HCT116 (cell line): ENCODE measurements around the gene SRSF3. TPM values are rescaled to one million over a fixed set of nuclear protein-coding genes. Genes with fewer than 3 reads are reported as not detected.
A peak's percentile ranks its signal among the peaks of the same experiment; 100 is the strongest.
"Not testable (repeated sequence)": the region's sequence is repeated elsewhere in the genome, so short reads cannot be mapped to it uniquely, and the experiment has no call there.

Experiments used
- ATAC-seq: fragments of 200-7000 bp; cut with Tn5 transposase; 2 replicates; pipeline ENCODE4 v1.9.1; 2020; ENCODE audit warnings: mild to moderate bottlenecking, moderate library complexity
- BruUV-seq: library from RNA; stranded (reverse); fragments of 400-500 nt; replicated peaks from 2 replicates; lab custom pipeline; 2021; lab: Mats Ljungman, UMichigan
- CTCF ChIA-PET: fragments of 300-600 bp; sonication (Branson Sonifier 250); formaldehyde crosslinking; loops from one replicate; lab custom pipeline; 2021; ENCODE audit warnings: antibody characterized with exemption; lab: Charles Lee
- POLR2A ChIA-PET: fragments of 300-600, 350-600 bp; sonication (Branson Sonifier 250); formaldehyde crosslinking; loops from one replicate; lab custom pipeline; 2021; ENCODE audit warnings: antibody characterized with exemption; lab: Charles Lee
- RAD21 ChIA-PET, 2 experiments: fragments of 300-600 bp; sonication (Branson Sonifier 250); formaldehyde crosslinking; loops; one replicate each; lab custom pipeline; 2023; ENCODE audit warnings: low total read pairs in 2 of 2; ENCODE audit not compliant: uncharacterized antibody in 2 of 2, unreplicated experiment in 2 of 2, low non-redundant PET in 1 of 2; lab: Charles Lee
- DNase-seq: peaks from one replicate; pipeline ENCODE4 v3.0.0-alpha.2; 2010; ENCODE audit warnings: low read depth, low spot score
- H2AFZ ChIP-seq: fragments of 200-600 bp; shearing (Covaris generic), sonication (generic); 2 replicates; pipeline ENCODE4 v1.6.1; 2017; ENCODE audit warnings: low read depth, mixed run types, mixed read lengths, antibody characterized with exemption, low read length; ENCODE audit not compliant: poor library complexity, severe bottlenecking
- H3K27ac ChIP-seq: 2 replicates; pipeline ENCODE4 v1.5.1; 2012; ENCODE audit warnings: low read depth, low read length
- H3K27me3 ChIP-seq: fragments of 200-600 bp; sonication (generic); 2 replicates; pipeline ENCODE4 v1.6.1; 2016; ENCODE audit warnings: mixed run types, low read length, mixed read lengths; ENCODE audit not compliant: insufficient read depth
- H3K36me3 ChIP-seq, 2 experiments: fragments of 200-500 bp in 1 of 2; fragments of 200-600 bp in 1 of 2; sonication (Bioruptor generic) in 1 of 2; sonication (generic) in 1 of 2; 2 replicates each; pipeline versions ENCODE4 v1.5.1 to v1.6.1; 2014 to 2016; ENCODE audit warnings: low read length in 2 of 2, inconsistent platforms in 1 of 2, mixed read lengths in 1 of 2, mixed run types in 1 of 2; ENCODE audit not compliant: insufficient read depth in 2 of 2, control insufficient read depth in 1 of 2
- H3K4me1 ChIP-seq, 2 experiments: fragments of 200-600 bp in 1 of 2; sonication (generic) in 1 of 2; 2 replicates each; pipeline versions ENCODE4 v1.5.1 to v1.6.1; 2012 to 2017; ENCODE audit warnings: low read length in 2 of 2, inconsistent platforms in 1 of 2, mild to moderate bottlenecking in 1 of 2, mixed read lengths in 1 of 2, mixed run types in 1 of 2, moderate library complexity in 1 of 2; ENCODE audit not compliant: insufficient read depth in 2 of 2, control insufficient read depth in 1 of 2
- H3K4me2 ChIP-seq: fragments of 200-600 bp; sonication (generic); 2 replicates; pipeline ENCODE4 v1.6.1; 2017; ENCODE audit warnings: mixed run types, low read length, mixed read lengths
- H3K4me3 ChIP-seq, 2 experiments: fragments of 200-600 bp in 1 of 2; sonication (generic) in 1 of 2; replicated peaks in 1 of 2; 2 replicates each; pipeline ENCODE4 v1.5.1; 2011 to 2016; ENCODE audit warnings: low read length in 2 of 2, control low read depth in 1 of 2, low read depth in 1 of 2, mild to moderate bottlenecking in 1 of 2, mixed read lengths in 1 of 2, mixed run types in 1 of 2
- H3K79me2 ChIP-seq: fragments of 200-600 bp; sonication (generic); 2 replicates; pipeline ENCODE4 v1.6.1; 2017; ENCODE audit warnings: mild to moderate bottlenecking, mixed run types, low read length, moderate library complexity, mixed read lengths; ENCODE audit not compliant: insufficient read depth
- H3K9ac ChIP-seq: fragments of 200-600 bp; sonication (generic); 2 replicates; pipeline ENCODE4 v1.6.1; 2016; ENCODE audit warnings: low read length, mixed read lengths
- H3K9me2 ChIP-seq: fragments of 200-600 bp; sonication (generic), shearing (Covaris generic); 2 replicates; pipeline ENCODE4 v1.6.1; 2017; ENCODE audit warnings: mixed run types, mild to moderate bottlenecking, moderate library complexity; ENCODE audit not compliant: insufficient read depth
- H3K9me3 ChIP-seq, 2 experiments: fragments of 200-500 bp in 1 of 2; fragments of 200-600 bp in 1 of 2; sonication (Bioruptor generic) in 1 of 2; sonication (generic) in 1 of 2; 2 replicates each; pipeline ENCODE4 v1.6.1; 2014 to 2017; ENCODE audit warnings: low read length in 2 of 2, mixed read lengths in 2 of 2, inconsistent platforms in 1 of 2, low read depth in 1 of 2, mild to moderate bottlenecking in 1 of 2, mixed run types in 1 of 2, moderate library complexity in 1 of 2; ENCODE audit not compliant: control insufficient read depth in 1 of 2, insufficient read depth in 1 of 2
- H4K20me1 ChIP-seq: fragments of 200-600 bp; sonication (generic), shearing (Covaris generic); 2 replicates; pipeline ENCODE4 v1.6.1; 2017; ENCODE audit warnings: mixed run types, mild to moderate bottlenecking, moderate library complexity; ENCODE audit not compliant: insufficient read depth
- CBX3 ChIP-seq: IDR thresholded peaks from 2 replicates; pipeline ENCODE4 v1.6.1; 2012; ENCODE audit warnings: low read depth
- ZFX ChIP-seq: fragments of 450-650 bp; IDR thresholded peaks from 2 replicates; pipeline ENCODE4 v1.6.1; 2017
- ZNF274 ChIP-seq: fragments of 200-500 bp; sonication (Bioruptor generic); IDR thresholded peaks from 2 replicates; pipeline ENCODE4 v1.6.1; 2014; ENCODE audit warnings: mild to moderate bottlenecking, low read depth, low read length, inconsistent platforms
- intact Hi-C: fragments of 100-400 bp; cut with micrococcal nuclease; formaldehyde crosslinking; loops from 2 replicates; pipeline ENCODE4 v1.10.0; 2022
- total RNA-seq: library from RNA; stranded (reverse); gene quantifications from one replicate; pipeline ENCODE4 v1.2.1, GENCODE V29; 2021; ENCODE audit not compliant: unreplicated experiment

SRSF3 gene
- total RNA-seq, 1 experiment from 2014 or later = 362 TPM

DNA sequence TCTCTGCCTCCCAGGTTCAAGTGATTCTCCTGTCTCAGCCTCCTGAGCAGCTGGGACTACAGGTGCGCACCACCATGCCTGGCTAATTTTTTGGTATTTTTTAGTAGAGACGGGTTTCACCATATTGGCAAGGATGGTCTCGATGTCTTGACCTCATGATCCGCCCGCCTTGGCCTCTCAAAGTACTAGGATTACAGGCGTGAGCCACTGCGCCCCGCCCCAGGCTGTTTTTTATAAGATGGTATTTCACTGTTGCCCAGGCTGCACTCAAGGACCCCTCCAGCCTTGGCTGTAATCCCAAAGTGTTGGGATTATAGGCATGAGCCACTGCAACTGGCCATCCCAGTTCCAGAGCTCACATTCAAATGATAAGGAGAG is 13.1 kb downstream of the SRSF3 start:
- intact Hi-C loops, CTCF ChIA-PET, BruUV-seq, H3K9ac ChIP-seq, ATAC-seq, H2AFZ ChIP-seq, H3K27me3 ChIP-seq, DNase-seq, H3K9me3 ChIP-seq, H3K4me2 ChIP-seq, RAD21 ChIA-PET, H3K4me3 ChIP-seq, H3K9me2 ChIP-seq: not testable (repeated sequence)
- Histone ChIP-seq H3K27ac (peak overlapping the region; percentile 45; the same call in 1 of the 2 replicates), H3K4me1 (peaks cover 9 to 20% of the 10 kb centered on the region in 2 experiments; a peak in 2 of 4 replicates), H4K20me1 (peaks cover 38% of the 10 kb centered on the region; the same call in 1 of the 2 replicates), H3K79me2 (peaks cover 73% of the 10 kb centered on the region), H3K36me3 (peaks cover 38 to 55% of the 10 kb centered on the region in 2 experiments)
- POLR2A ChIA-PET = interaction anchor here (1.4 to 2.9 kb wide), 2 partner anchors 7 to 10 kb away, joined by 3 to 14 read pairs; no protein-coding TSS in a partner anchor

DNA sequence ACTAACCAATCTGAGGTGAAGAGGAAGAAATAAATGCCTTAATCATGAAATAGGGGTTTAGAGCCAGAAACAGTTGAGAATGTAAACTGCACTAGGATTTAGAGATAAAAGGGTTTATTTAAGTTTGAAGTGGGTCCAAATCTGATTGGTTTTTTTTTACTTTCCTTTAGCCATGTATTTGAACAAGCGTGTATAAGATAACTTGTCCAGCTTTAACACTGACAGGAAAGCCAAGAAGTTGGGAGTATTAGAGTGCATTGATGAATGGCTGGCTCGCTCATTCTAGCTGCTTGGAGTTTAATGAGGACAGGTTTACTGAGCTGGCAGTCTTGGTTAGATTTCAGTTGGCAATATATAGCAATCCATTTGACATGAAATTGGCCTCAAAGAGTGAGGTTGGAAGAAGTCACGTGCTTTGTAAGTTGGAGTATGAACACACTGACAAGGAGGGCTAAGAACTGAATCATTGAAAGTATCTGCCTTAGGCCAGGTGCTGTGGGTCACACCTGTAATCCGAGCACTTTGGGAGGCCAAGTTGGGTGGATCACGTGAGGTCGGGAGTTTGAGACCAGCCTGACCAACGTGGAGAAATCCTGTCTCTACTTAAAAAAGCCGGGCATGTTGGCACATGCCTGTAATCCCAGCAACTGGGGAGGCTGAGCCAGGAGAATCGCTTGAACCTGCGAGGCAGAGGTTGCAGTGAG is 13.7 kb downstream of the SRSF3 start:
- DNase-seq = no peak
- H3K9ac ChIP-seq = no peak overlapping the region
- BruUV-seq = no TSS peak

More for the DNA sequence above, 13.7 kb downstream of the SRSF3 start:
- RAD21 ChIA-PET = no interaction called here
- Histone ChIP-seq H3K9me2 (no peaks in the 10 kb centered on the region), H3K4me2 (no peak overlapping the region), H3K27me3 (no peaks in the 10 kb centered on the region), H4K20me1 (peaks cover 33% of the 10 kb centered on the region; the same call in 1 of the 2 replicates), H3K27ac (peak overlapping the region; percentile 45), H2AFZ (no peak overlapping the region), H3K79me2 (peaks cover 67% of the 10 kb centered on the region), H3K4me1 (peaks cover 9 to 20% of the 10 kb centered on the region in 2 experiments; a peak in 2 of 4 replicates), H3K9me3 (no peaks in the 10 kb centered on the region), H3K36me3 (peaks cover 33 to 50% of the 10 kb centered on the region in 2 experiments), H3K4me3 (no peak overlapping the region)
- CTCF ChIA-PET = no interaction called here
- intact Hi-C loops = no loop called here
- TF ChIP-seq ZFX (no peak), CBX3 (no peak), ZNF274 (no peak)
- POLR2A ChIA-PET = interaction anchor here (1.2 to 2.9 kb wide), 2 partner anchors 10 to 14 kb away, joined by 5 to 14 read pairs; partner anchors contain the start of gene SRSF3
- no peak for ATAC-seq
